CD4-positive, alpha-beta T cell treated with Interleukin-17A for 4 hours (primary cell): ENCODE results near the gene CBARP.

Experiments used
- DNase-seq: peaks from one replicate; pipeline ENCODE4 v3.0.0-alpha.2; 2020; ENCODE audit warnings: mixed read lengths

The CBARP gene

GRCh38 chr19:1275260-1275975, 37.6 kb upstream of the CBARP start, which contains the start of gene FAM174C:
Gene FAM174C (plus strand): TSS chr19:1275530. CDS start chr19:1275550, 20 bp downstream.
- peak; percentile 97 for DNase-seq

- no peak for DNase-seq
These were observed 37.1 kb upstream of the CBARP start for GRCh38 chr19:1274852-1275259.

DNA sequence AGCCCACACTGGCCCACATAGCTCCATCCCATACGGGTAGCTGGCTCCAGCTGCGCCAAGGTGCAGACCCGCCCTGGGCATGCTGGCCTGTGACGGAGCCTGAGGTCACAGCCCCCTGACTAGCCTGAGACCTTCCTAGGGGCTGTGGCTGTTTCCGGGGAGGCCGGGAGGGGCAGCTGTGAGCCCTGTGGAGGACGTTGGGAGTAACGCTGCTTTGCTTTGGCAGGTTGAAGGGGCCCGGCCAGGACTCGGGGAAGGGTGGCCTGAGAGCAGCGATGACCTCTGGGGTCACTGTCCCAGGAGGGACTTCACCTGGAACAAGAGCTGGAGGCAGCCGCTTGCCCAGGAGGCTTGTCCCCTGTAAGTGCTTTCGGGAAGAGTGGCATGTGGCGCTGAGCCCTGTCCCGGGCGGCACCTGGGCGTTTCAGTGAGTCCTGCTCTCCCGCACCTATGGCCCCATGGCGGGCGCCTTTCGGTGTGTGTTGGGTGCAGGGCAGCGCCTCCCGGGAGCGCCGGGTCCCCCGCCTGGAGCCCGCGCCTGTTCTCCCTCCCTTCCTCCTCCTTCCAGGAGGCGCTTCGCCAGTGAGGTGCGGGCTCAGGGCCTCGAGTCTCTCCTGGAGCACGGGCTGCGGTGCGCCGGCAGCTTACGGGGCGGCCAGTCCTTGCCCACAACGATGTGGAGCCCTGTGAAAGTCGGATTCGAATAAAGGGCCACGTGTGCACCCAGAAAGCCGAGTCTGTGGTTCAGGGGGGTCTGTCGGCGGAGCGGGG, 36.5 kb upstream of the CBARP start:
- no peak for DNase-seq

- no peak for DNase-seq
These were observed 35.6 kb upstream of the CBARP start for GRCh38 chr19:1273263-1274041.

- no peak for DNase-seq
These were observed 34.8 kb upstream of the CBARP start for GRCh38 chr19:1272423-1273262.

- peak; percentile 4 for DNase-seq
These were observed 34.0 kb upstream of the CBARP start for GRCh38 chr19:1271528-1272422.

DNA sequence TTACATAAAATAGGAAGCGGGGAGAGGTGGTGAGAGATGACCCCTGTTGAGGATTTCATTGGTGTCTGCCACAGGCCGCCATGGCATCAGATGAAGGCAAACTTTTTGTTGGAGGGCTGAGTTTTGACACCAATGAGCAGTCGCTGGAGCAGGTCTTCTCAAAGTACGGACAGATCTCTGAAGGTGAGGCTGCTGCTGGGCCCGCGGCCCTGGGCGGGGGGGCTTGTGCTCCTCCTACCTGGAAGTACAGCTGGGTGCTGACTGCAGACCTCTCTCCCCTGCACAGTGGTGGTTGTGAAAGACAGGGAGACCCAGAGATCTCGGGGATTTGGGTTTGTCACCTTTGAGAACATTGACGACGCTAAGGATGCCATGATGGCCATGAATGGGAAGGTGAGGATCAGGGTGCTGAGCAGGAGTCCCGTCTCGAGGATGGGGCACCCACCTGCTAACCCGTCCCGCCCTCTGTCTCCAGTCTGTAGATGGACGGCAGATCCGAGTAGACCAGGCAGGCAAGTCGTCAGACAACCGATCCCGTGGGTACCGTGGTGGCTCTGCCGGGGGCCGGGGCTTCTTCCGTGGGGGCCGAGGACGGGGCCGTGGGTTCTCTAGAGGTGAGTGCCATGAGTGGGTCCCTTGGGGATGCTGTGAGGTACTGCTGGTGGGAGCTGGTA, 33.2 kb upstream of the CBARP start:
- peak; percentile 8 for DNase-seq

GRCh38 chr19:1270213-1270853, 32.5 kb upstream of the CBARP start:
- no peak for DNase-seq

GRCh38 chr19:1269478-1270212, 31.8 kb upstream of the CBARP start:
- DNase-seq, result peak; percentile 89

GRCh38 chr19:1269065-1269477, 31.3 kb upstream of the CBARP start, which contains the start of gene CIRBP:
Gene CIRBP (plus strand): TSS chr19:1269332. CDS start chr19:1270934, 1,602 bp downstream.
- peak; percentile 99 for DNase-seq

DNA sequence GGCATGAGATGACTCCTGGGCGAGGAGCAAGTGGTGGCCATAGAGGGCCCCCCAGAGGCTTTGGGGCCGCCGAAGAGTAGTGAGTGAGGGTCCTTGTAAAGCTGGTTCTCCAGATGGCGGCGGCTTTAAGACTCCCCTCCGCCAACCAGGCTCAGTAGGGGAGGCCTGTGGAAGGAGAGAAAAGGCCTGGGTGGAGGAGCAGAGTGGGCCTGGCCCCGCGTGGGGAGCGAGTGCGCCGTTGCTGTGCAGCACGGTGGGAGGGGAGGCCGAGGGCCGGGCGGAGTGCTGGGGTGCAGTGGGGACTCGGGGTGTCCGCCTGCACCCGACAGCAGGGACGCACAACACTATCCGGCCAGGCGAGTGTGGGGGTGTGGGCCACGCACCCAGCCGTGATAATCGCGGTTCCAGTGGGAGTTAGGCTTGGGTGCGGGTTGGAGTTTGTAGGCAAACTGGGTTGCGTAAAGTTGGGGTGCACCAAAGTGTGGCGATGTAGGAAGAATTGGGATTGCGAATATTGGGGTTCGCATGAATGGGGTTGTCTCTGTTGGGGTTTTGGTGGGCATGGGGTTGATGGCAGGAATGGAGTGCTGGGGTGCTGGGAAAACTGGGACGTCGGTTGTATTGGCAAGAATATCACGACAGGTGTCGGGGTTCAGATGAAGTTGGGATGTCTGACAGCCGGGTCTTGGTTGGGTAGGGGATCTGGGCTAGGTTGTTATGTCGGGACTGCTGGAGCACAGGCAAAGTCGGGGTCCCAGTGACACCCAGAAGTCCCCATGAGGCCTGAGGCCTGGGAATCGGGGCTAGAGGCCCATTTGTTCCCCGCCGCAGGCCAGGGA, 30.6 kb upstream of the CBARP start:
- no peak for DNase-seq

DNA sequence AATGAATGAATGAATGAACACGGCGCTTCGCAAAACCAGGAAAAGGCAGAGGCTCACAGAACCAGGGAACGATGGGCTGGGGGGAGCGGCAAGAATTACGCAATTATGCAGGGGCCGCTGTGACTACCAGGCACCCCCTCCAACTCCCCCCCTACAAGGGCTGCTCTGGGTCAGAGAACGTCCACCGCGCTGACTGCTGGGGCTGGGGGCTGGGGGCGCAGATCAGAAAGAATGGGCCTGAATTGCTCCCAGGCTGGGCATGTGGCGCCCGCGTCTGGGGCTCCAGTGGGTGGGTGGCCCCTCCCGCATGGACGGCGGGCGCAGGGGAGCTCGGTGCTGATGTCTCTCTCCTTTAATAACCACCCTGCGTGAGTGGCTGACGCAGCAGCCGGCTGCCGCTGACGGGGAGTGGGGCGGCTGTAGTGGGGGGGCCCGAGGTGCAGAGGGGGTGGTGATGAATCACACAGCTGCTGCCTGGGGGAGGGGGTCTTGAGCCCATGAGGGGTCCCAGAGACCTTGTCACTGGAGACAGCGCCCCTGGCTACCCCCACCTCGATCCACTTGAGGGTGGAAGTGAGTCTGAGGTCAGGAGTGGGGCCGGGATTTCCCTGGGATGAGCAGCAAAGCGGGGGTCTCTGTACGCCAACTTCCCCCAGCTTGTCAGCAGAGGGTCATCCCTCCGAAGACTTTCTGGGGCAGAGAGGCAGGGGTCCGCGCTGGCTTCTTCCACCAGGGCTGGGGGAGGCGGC, 29.8 kb upstream of the CBARP start:
- DNase-seq, result no peak

DNA sequence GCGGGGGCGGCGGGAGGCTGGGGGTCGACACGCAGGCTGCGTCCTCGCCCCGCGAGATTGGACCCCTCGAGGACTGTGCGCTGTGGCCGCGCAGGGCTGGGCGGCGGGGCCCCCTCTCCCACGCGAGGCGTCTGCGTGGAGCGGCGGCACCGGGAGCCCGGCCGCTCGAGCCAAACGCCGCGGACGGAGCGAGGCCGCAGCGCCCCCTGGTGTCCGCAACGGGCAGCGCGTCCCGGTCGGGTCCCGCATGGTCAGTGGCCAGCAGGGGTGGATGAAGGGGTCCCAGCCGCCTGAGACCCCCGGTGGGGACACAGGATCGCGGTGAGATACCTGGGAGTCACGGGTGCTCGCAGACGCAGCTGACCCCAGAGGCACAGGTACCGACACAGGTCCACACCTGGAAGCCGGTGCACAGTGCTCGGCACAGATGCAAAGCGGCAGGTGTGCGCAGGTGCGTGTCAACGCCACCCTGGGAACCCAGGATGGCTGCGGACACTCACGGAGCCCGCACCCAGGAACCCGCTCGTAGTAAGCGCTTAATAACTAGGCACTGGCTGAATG, 29.2 kb upstream of the CBARP start:
- DNase-seq, result peak; percentile 76

GRCh38 chr19:1266129-1266915, 28.5 kb upstream of the CBARP start:
- DNase-seq, result peak; percentile 88

DNA sequence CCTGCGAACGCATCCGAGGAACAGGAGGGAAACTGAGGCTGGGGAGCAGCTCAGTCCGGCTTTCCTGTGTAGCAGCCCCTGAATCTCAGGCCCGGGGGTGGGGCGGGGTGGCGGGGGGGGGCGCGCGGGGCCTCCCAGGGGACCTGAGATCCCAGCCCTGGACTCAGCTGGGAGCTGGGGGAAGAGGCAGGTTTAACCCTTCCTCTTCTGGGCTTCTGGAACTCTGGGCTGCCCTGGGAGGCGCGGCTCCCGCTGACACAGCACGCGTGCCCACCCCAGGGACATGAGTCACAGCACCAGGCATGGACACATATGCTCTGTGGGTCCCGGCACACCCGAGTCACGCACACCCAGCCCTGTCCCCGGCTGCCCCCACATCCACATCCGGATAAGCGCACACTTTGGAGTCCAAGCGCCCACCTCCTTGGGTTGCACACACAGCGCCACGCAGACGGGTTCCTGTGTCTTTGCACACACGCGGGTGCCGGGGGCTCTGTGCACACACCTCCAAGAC, 27.9 kb upstream of the CBARP start:
- peak; percentile 66 for DNase-seq
